ENCODE measurements around the gene CBFA2T2. TPM values are rescaled to one million over a fixed set of nuclear protein-coding genes. Genes with fewer than 3 reads are reported as not detected.

The CBFA2T2 gene
- total and polyA plus RNA-seq, 8 donors = 2.9 to 29.9 (median 12.0) TPM

GRCh38 chr20:33474963-33475362 is 14.9 kb upstream of the CBFA2T2 start:
- intact Hi-C loops (cut with DNase I; ENCODE audit: low total_unique reads) = no loop called here
- 85 to 91% (median 88%) methylated on average over 11 of the region's 11 CpGs for WGBS, 5 donors
- DNase-seq = no peak
- H3K36me3 ChIP-seq = no peaks in the 10 kb centered on the region
- H3K4me3 ChIP-seq = no peak overlapping the region
- H3K27ac ChIP-seq = no peak overlapping the region
- H3K27me3 ChIP-seq = peaks cover 0 to 6% (median 0%) of the 10 kb centered on the region in 3 donors
- TF ChIP-seq CTCF (IDR thresholded peaks at IDR 0.05) (no peak), POLR2AphosphoS5 (IDR thresholded peaks at IDR 0.05) (no peak), POLR2A (IDR thresholded peaks at IDR 0.05) (no peak), EP300 (IDR thresholded peaks at IDR 0.05) (no peak)
- H3K9me3 ChIP-seq = no peaks in the 10 kb centered on the region
- H3K4me1 ChIP-seq = peaks cover 0 to 23% (median 14%) of the 10 kb centered on the region in 4 donors

GRCh38 chr20:33475381-33476152 is 14.3 kb upstream of the CBFA2T2 start:
- H3K4me1 ChIP-seq = peaks cover 0 to 23% (median 14%) of the 10 kb centered on the region in 4 donors
- peak in 1 of 2 donors; percentile 23 for DNase-seq
- H3K9me3 ChIP-seq = no peaks in the 10 kb centered on the region
- intact Hi-C loops (cut with DNase I; ENCODE audit: low total_unique reads) = no loop called here
- H3K36me3 ChIP-seq = no peaks in the 10 kb centered on the region
- WGBS, 5 donors = 62 to 72% (median 67%) methylated on average over 13 to 14 of the region's 14 CpGs
- TF ChIP-seq CTCF (IDR thresholded peaks at IDR 0.05) (no peak), POLR2A (IDR thresholded peaks at IDR 0.05) (no peak), EP300 (IDR thresholded peaks at IDR 0.05) (no peak), POLR2AphosphoS5 (IDR thresholded peaks at IDR 0.05) (no peak)
- no peak overlapping the region for H3K27ac ChIP-seq
- H3K4me3 ChIP-seq = no peak overlapping the region
- peaks cover 0 to 6% (median 0%) of the 10 kb centered on the region in 3 donors for H3K27me3 ChIP-seq

GRCh38 chr20:33477386-33478234 is 12.3 kb upstream of the CBFA2T2 start:
- intact Hi-C loops (cut with DNase I; ENCODE audit: low total_unique reads) = no loop called here
- Histone ChIP-seq H3K27me3 (peaks cover 0 to 6% (median 0%) of the 10 kb centered on the region in 3 donors), H3K27ac (peak overlapping the region in 3 of 5 donors; percentile 28 to 51 (median 33)), H3K9me3 (no peaks in the 10 kb centered on the region), H3K4me1 (peaks cover 0 to 23% (median 14%) of the 10 kb centered on the region in 4 donors), H3K36me3 (no peaks in the 10 kb centered on the region), H3K4me3 (no peak overlapping the region)
- 39 to 63% (median 46%) methylated on average over 6 to 7 of the region's 7 CpGs for WGBS, 5 donors
- peak; percentile 68 to 71 for DNase-seq
- no peak for TF ChIP-seq CTCF (IDR thresholded peaks at IDR 0.05)
- no peak for TF ChIP-seq POLR2A (IDR thresholded peaks at IDR 0.05)
- TF ChIP-seq POLR2AphosphoS5 (IDR thresholded peaks at IDR 0.05) = peak in 1 of 3 donors; percentile 27
- no peak for TF ChIP-seq EP300 (IDR thresholded peaks at IDR 0.05)

GRCh38 chr20:33480048-33480447 is 9.8 kb upstream of the CBFA2T2 start:
- H3K4me1 ChIP-seq = peaks cover 0 to 23% (median 14%) of the 10 kb centered on the region in 4 donors
- no peak overlapping the region for H3K4me3 ChIP-seq
- WGBS, 5 donors = 78 to 90% (median 88%) methylated on average over 5 of the region's 5 CpGs
- intact Hi-C loops (cut with DNase I; ENCODE audit: low total_unique reads) = no loop called here
- no peaks in the 10 kb centered on the region for H3K36me3 ChIP-seq
- TF ChIP-seq POLR2AphosphoS5 (IDR thresholded peaks at IDR 0.05) = no peak
- TF ChIP-seq EP300 (IDR thresholded peaks at IDR 0.05) = no peak
- TF ChIP-seq POLR2A (IDR thresholded peaks at IDR 0.05) = no peak
- TF ChIP-seq CTCF (IDR thresholded peaks at IDR 0.05) = no peak
- H3K9me3 ChIP-seq = no peaks in the 10 kb centered on the region
- DNase-seq = peak in 1 of 2 donors; percentile 41
- H3K27ac ChIP-seq = no peak overlapping the region
- H3K27me3 ChIP-seq = peaks cover 0 to 6% (median 0%) of the 10 kb centered on the region in 3 donors

All from stomach (tissue), 9 donors.